NCI-H2196 treated with DMSO at 0.1 percent for 48 hours (cell line): ENCODE data around the gene BRSK1.
"Not testable (repeated sequence)": the region's sequence is repeated elsewhere in the genome, so short reads cannot be mapped to it uniquely, and the experiment has no call there.

Experiments used
- DNase-seq: peaks from one replicate; lab custom pipeline; 2025; ENCODE audit not compliant: unreplicated experiment; lab: John Stamatoyannopoulos, UW

The BRSK1 gene

DNA sequence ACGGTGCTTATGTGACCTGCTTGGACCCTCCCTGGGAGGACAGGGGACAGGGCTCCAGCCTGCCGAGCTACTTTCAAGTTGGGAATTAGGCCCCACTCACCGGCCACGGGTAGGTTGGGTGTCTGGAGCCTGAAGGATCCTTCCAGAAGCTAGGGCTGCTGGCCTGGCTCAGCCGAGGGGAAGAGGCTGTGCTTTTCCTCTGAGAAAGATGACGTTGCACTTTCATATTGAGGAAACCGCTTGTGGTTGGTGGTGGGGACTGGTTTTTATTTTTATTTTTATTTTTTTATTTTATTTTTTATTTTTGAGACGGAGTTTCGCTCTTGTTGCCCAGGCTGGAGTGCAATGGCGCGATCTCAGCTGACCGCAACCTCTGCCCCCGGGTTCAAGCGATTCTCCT lies 41.4 kb downstream of the BRSK1 start, which contains the start of gene TMEM150B:
Gene TMEM150B (minus strand): TSS at position 170 of the 400 bp plus-strand sequence. CDS start 4,305 bp downstream, outside the sequence.
- no peak for DNase-seq

DNA sequence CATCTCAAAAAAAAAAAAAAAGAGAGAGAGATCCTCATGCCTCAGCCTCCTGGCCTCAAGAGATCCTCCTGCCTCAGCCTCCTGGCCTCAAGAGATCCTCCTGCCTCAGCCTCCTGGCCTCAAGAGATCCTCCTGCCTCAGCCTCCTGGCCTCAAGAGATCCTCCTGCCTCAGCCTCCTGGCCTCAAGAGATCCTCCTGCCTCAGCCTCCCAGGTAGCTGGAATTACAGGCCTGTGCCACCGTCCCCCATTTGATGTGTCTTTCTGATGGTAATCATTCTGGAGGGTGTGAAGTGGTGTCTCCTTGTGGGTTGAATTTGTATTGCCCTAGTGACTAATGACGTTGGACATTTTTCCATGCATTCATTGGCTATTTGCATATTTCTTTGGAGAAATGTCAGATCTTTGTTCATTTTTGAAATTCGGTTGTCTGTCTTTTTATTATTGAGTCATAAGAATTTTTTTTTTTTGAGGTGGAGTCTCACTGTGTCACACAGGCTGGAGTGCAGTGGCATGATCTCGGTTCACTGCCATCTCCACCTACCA lies 45.0 kb downstream of the BRSK1 start:
- not testable (repeated sequence) for DNase-seq

DNA sequence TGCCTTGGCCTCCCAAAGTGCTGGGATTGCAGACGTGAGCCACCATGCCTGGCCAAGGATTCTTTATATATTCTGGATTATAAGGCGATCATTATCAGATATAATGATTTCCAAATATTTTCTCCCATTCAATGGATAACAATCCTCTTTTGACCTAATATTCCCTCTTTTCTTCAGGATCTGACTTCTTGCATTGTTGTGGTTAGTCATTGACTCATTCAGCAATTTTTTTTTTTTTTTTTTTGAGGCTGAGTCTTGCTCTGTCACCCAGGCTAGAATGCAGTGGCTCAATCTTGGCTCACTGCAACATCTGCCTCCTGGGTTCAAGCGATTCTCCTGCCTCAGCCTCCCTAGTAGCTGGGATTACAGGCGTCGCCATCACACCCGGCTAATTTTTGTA lies 46.0 kb downstream of the BRSK1 start:
- DNase-seq, result not testable (repeated sequence)

DNA sequence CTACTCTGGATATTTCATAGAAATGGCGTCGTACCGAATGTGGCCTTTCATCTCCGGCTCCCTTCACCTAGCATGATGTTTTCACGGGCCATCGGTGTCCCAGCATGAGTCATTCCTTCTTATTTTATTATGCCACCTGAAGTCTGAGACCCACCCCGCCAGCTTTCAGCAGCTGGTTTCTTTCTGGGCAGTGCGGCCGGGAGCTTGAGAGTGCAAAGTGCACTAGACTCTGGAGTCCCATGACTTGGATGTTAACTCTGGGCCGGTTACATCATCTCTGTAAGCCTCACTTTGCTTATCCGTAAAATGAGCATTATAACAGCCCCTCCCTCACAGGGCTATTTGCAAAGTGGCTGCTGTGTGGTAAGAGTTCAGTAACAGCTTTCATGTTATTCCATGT lies 50.1 kb downstream of the BRSK1 start:
- no peak for DNase-seq

DNA sequence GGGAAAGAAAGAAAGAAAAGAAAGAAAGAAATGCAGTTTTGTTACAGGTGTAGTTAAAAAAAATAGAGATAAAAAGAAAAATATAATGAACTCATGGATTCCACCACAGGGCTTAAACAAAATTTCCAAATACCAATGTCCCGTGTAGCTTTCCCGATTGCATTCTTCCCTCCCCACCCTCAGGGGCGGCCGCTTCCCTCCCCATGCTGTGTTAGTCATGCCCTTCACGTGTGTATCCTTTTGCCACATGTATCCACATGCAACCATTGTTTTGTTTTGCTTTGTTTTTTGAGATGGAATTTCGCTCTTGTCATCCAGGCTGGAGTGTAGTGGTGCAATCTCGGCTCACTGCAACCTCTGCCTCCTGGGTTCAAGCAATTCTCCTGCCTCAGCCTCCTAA lies 52.3 kb downstream of the BRSK1 start:
- no peak for DNase-seq

DNA sequence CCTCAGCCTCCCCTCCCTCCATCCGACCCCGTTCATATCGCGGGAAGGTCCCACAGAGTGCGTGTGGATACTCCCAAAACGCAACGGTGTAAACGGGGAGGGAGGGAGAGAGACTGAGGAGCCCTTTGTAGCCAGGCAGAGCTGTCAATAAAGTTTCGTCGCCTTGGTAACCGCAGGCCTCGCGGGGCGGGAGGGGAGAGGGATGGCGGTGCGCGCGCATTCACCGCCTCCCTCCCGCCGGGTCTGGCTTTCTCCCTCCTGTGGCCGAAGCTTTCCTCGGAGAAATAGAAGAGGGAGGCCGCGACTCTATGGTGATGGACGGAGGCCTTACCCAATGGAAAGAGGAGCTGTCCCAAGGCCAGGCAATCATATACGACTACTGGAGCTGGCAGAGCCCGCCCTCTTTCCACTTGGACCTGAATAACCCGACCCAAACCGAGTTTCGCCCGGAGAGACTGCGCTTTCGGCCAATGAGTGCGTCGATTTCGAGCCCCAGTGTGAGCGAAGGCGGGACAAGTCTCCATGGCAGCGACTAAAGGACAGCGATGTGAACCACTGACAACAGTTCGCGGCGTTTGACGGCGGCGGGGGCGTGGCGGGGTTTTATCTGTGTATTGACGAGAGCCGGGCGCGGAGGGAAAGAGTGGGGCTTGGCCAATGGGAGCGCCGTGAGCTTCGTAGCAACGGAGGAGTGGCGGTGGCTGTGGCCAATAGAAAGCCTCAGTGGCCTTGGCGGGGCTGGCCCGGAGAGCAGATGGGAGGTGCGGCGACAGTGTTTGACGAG lies 55.5 kb downstream of the BRSK1 start, which contains the start of gene KMT5C:
Gene KMT5C (plus strand): TSS at position 772 of the 784 bp plus-strand sequence. CDS start 2,061 bp downstream, outside the sequence.
- DNase-seq, result peak; percentile 100

DNA sequence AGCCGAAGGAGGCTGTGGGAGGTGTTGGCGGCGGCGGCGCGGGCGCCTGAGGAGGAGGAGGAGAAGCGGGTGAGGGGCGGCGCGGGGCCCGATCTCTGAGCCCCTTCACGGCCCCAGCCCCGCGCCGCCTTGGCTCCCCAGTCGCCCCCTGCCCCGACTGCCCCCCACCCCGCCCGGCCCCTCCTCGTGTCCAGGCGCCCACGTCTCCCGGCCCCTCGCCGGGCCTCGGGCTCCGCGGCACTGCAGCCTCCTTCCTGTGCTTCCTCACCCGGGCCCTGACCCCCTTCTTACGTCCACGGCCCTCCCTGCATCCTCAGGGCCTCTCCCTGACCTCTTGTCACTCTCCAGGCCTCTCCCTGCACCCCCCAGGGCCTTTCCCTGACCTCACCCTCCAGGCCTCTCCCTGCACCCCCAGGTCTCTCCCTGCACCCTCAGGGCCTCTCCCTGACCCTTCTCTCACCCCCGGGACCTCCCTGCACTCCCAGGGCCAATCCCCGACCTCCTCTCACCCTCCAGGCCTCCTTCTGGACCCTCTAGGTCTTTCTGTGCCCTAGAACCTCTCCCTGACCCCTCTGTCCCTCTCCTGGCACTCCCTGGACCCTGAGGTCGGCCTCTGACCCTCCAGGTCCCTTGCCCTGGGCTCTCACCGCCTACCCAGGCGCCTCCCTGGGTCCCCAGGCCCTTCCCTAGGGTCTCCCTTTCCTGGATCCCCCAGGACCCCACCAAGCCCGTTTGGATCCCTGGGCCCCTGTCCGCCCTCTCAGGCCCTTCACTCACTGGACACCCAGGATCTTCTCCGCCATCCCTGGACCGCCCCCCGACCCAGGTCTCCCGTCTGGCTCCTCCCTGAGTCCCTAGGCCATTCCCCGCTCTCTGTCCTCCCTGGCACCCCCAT lies 56.3 kb downstream of the BRSK1 start:
- no peak for DNase-seq

DNA sequence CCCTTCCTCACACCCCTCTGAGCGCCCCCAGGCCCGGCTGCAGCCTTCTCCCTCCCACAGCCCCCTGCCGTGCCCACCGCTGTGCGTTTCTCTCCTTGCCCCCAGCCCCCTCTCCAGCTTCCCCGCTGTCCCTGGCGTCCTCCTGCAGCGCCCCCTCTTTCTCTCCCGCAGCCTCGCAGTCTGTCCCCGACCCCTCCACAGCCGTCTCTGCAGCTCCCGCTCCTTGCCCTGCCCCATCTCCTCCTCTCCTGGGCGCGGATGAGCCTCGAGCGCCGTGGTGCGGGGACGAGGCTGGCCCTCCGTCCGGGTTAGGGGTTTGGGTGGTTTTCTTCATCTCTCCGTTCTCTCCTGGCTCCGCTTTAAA lies 57.0 kb downstream of the BRSK1 start:
- no peak for DNase-seq

DNA sequence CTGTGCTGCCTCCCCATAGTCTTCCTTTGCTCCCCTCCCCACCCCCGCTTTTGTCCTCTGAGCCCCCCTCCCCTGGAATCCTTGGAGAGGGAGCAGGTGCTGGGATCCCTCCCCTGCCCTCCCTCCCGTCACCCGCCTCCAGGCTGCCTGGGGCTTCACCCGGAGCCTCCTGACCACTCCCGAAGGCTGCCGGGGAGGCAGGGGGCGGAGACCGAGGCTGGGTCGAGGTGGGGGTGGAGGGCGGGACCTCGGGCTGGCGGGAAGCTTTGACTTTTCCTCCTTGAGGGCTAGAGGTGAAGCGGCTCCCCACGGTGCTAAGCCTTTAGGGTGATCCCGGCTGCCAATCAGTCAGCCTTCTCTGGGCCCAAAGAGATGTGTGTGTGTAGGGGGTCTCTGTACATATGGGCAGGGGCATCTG lies 57.4 kb downstream of the BRSK1 start:
- DNase-seq, result peak; percentile 65

DNA sequence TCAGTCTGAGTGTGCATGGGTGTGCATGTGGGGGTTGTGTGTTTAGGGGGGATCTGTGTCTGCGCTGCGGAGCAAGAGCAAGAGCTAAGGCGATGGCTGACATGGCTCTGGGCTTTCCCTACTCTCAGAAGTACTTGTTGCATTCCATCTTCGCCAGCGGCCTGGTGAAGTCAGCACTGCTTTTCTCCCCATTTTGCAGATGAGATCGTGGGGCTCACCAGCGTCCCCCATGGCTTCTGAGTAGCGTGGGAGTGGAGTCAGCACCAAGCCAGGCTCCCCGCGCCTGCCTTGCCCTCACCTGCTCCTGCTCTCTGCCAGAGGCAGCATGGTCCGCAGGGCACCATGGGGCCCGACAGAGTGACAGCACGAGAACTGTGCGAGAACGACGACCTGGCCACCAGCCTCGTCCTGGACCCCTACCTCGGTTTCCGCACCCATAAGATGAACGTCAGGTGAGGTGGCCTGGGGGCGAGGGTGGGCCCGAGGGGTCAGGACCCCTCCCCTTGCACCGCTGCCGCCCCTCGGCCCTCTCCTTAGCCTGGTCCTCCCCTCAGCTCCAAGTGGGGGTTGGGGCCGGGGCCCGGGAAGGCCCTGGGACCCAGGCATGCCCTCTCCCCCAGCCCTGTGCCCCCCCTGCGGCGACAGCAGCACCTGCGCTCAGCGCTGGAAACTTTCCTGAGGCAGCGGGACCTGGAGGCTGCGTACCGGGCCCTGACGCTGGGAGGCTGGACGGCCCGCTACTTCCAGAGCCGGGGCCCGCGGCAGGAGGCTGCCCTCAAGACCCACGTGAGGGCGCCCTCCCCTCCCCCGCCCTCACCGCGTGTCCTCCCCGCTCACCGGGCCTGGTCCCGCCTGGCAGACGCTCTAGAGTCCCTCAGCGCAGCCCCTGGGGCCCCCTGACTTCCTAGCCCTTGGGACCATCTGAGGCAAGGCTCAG lies 58.1 kb downstream of the BRSK1 start:
- no peak for DNase-seq

DNA sequence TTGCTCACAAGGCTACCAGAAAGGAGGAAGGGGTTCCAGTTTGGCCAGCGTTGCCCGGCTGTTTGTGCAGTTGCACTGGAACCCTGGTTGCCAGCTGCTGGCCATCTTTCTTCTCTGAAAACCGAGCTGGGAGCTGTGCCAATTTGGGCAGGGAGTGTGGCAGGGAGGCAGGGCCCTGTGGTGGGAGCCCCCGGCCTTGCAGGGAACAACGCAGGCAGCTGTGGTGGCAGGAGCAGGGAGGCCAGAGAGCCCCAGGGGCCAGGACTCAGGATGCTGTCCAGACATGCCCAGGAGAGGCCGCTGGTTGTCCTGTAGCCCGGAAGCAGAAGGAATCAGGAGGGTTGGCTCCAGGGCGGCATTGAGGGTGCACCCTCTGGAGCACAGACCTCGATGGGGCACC lies 60.6 kb downstream of the BRSK1 start:
- DNase-seq, result peak; percentile 90

DNA sequence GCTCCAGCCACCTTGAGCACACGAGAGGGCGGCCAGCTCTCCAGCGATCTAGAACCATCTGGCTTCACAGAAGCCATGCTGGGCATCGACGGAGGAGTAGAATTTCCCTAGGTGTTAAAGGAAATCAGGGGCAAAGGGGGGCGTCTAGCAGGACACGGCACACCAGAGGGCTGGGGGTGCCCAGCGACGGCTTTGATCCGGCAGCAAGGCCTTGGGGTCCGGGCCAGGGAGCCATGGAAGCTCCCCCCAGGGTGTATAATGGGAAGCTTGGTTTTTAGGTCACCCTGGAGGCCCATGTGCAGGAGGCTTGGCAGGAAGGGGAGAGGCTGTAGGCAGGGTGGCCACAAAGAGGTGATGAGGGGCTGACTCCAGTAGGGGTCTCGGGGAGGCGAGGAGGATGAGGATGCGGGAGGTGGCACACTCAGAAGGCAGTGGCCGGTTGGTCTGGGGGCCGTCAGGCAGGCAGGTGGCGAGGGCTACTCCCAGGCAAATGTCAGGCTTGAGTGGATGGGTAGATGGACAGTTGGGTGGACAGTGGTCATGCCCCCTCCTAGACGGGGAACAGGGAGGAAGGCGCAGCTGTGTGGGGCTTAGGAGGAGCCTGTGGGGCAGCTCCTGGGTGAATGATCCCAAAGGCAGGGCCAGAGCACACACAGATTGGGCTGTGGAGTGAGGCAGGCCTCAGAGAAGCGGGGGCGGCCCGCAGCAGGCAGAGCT lies 61.5 kb downstream of the BRSK1 start:
- DNase-seq, result no peak

DNA sequence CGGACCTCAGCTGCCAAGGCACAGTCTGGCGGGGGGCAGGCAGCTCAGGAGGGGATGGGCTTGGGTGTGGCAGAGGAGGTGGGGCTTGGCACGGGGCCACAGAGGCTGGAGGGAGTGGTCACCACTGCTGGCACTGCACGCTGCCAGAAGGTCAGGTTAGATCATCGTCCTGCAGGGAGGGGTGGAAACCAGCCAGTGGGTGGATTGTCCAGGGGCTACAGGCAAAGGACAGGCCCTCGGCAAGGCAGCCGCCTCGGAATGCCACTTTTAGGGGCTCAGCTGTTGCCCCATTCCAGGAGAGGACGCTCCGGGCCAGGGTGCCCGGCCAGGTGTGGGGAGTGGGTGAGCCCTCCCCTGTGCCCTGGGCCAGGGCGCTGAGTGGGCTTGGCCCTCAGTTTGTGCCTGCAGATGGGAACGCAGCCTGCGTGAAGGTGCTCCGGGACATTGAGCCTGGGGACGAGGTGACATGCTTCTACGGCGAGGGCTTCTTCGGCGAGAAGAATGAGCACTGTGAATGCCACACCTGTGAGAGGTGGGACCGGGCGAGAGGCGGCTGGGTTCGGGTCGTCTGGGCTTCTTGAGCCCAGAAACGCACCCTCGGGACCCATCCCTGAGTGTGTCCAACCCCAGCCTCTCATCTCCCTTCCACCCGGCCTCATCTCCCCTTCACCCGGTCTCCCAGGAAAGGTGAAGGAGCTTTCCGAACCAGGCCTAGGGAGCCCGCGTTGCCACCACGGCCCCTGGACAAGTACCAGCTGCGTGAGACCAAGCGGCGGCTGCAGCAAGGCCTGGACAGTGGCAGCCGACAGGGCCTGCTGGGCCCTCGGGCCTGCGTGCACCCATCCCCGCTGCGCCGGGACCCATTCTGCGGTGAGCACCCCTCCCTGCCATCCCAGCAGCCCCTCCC lies 62.3 kb downstream of the BRSK1 start:
- DNase-seq, result peak; percentile 14

DNA sequence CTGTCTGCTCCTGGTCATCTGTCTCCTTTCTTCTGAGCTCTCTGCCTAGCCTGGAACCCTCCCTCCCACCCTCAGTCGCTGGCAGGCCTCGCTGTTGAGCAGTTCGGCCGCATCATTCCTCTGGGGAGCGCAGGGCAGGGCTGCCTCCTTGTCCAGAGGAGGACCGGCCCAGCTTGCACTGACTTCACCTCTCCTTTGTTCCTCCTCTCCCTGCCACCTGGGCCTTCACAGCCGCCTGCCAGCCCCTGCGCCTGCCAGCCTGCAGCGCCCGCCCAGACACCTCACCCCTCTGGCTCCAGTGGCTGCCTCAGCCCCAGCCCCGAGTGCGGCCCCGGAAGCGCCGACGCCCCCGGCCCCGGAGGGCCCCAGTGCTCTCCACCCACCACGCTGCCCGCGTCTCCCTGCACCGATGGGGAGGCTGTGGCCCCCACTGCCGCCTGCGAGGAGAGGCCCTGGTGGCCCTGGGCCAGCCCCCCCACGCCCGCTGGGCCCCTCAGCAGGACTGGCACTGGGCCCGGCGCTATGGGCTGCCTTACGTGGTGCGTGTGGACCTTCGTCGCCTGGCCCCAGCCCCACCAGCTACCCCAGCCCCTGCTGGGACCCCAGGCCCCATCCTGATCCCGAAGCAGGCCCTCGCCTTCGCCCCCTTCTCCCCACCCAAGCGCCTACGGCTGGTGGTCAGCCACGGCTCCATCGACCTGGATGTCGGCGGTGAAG lies 63.1 kb downstream of the BRSK1 start:
- DNase-seq, result no peak

DNA sequence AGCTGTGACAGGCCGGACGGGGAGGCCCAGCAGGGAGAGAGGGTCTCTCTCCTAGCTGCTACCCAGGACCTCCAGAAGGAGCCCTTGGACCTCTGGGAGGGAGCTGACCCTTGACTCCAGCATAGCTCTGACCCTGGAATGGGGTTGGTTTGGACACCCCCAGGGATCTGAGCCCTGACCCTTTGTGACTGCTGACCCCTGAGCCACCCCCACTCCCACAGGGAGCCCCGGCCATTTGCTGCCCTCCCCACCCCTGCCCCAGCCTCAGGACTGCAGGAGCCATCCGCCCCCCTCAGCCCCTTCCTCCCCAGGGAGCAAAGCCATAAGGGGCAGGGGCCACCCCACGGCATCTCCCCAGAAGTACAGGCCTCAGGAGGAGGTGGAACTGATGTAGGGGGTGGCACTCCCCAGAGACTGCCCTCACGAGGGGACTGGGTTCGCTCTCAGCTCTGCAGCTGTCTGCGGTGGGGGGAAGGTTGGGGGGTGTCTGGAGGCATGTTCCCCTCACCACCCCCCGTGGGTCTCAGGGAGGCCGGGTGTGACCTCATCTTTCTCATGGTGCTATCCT lies 63.7 kb downstream of the BRSK1 start:
- DNase-seq, result no peak

DNA sequence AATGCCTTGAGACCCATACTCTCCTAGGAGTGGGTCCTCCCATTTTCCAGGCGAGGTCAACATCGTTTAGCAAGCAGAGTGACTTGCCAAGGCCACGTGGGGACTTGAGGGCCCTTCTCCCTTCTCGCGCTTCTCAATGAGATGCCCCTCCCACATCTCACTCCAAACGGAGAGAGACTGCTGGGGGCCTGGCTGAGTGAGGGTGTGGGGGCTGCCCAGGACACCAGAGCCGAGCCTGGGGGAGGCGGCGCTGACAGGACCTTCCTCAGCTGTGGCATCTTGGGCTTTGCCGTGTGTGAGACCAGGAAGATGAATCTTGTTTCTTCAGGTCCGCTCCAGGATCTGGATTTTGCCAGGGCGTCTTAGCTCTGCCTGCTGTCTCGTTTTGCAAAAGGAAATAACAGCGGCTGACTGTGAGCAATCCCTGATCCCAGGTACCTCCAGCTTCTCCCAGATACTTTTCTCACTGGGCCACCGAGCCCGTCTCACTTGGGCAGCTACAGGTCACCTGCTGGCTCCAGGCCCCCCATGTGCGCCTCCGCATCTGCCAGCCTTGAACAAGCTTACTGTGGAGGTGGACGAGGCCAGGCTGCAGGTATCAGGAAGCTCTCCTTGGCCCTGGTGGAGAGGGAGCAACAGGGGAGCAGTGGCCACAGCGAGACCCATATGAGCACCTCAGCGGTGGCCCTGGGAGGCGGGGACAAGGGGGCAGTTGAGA lies 64.7 kb downstream of the BRSK1 start:
- no peak for DNase-seq

DNA sequence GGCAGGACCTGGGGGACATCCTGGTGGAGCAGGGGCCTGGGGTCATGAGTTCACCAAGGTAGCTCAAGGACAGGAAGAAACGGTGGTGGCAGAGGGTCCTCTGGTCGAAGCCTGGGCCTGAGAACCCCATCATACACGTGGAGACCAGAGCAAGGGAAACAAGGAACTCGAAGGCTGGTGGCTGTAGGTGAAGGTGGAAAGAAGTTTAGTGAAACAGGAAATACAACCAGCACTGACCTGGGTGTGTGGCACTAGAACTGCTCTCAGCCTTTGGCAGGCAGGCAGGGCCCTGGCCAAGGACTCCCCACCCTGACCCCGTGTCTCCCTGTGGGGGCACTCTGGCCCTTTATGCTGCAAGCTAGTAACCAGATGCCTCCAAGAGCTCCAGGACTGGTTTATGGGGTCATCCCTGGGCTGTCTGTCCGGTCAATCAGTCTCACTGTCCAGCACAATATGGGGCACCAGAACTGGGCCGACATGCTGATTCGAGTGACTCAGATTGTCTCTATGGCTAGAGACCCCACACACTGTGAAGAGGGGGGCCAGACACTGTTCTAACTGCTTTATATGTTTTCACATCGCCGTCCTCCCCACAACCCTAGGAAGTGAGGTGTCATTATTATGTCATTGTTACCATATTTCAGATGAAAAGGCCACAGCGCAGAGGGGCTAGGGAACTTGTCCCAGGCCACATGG lies 67.0 kb downstream of the BRSK1 start:
- no peak for DNase-seq
